ENCODE data around the gene TGFA.

Gene TGFA

DNA sequence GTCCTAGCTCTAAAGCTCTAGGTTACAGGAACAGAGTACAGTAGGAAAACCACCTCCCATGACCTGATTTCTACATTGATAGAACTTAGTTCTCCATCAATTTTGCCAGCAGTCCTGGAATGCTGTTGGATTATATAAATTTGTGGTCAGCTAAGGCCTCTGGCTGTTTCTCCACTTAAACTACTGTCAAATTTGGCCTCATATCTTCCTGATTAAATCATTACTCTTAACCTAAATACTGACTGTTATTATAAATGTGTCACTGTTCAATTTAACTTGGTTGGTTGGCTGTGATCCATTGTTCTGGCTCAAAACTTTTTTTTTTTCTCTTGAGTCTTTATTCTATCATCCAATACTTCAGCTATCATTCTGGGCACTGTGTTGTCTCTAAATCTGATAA lies 71.2 kb downstream of the TGFA start:
- no peak overlapping the region for H3K27ac Mint-ChIP-seq
- DNase-seq (ENCODE audit: low spot score in 2 of 2) (no peak), ATAC-seq (ENCODE audit: low read depth) (no peak)
- peaks cover 8% of the 10 kb centered on the region for H3K4me1 Mint-ChIP-seq
- H3K9me3 Mint-ChIP-seq: no peaks in the 10 kb centered on the region
- H3K36me3 Mint-ChIP-seq: no peaks in the 10 kb centered on the region
- no peaks in the 10 kb centered on the region for H3K27me3 Mint-ChIP-seq
- no peak overlapping the region for H3K4me3 Mint-ChIP-seq

DNA sequence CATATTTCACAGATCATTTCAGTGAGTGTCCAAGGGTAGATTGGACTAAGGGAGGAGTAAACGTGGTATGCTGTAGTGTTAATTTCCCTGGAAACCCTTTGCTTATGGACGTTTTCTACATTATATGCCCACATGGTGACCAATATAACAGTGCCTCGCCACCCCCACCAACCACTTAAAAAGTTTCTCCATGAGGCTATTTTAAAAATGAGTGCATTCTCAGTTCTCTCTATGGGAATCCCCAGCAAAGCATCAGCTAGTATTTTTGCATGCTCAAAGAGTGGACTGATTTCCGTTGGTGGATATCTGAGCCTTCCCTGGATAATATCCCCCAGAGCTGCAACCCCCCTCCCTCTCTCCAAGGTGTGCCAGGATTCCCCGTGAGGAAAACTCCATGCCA lies 73.2 kb downstream of the TGFA start:
- H3K27ac Mint-ChIP-seq: no peak overlapping the region
- DNase-seq (ENCODE audit: low spot score in 2 of 2): no peak
- ATAC-seq (ENCODE audit: low read depth): peak; percentile 37
- peaks cover 2% of the 10 kb centered on the region for H3K27me3 Mint-ChIP-seq
- H3K9me3 Mint-ChIP-seq: no peaks in the 10 kb centered on the region
- H3K4me1 Mint-ChIP-seq: peaks cover 11% of the 10 kb centered on the region
- H3K4me3 Mint-ChIP-seq: no peak overlapping the region
- no peaks in the 10 kb centered on the region for H3K36me3 Mint-ChIP-seq

GRCh38 chr2:70479816-70480215 lies 73.8 kb downstream of the TGFA start:
- no peak for ATAC-seq (ENCODE audit: low read depth)
- H3K4me3 Mint-ChIP-seq: no peak overlapping the region
- H3K9me3 Mint-ChIP-seq: no peaks in the 10 kb centered on the region
- no peak overlapping the region for H3K27ac Mint-ChIP-seq
- no peak for DNase-seq (ENCODE audit: low spot score in 2 of 2)
- H3K27me3 Mint-ChIP-seq: peaks cover 4% of the 10 kb centered on the region
- peaks cover 16% of the 10 kb centered on the region for H3K4me1 Mint-ChIP-seq
- no peaks in the 10 kb centered on the region for H3K36me3 Mint-ChIP-seq

DNA sequence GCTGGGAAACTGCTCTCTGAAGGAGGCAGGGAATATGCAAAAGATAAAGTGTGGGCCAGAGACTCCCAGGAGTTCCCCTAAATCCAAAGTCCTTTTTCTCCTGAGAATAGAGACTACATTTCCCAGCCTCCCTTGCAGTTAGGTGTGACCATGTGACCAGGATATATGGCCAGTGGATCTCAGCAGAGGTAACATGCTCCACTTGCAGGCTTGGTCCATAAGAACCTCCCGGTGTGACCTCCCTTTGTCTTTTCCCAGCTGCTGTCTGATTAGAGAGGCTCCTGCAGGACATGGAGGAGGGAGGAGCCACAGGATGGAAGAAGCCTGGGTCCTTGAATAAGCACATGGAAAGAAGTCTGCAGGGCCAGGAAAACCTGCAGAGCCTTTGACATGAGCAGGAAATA lies 76.2 kb downstream of the TGFA start:
- ATAC-seq (ENCODE audit: low read depth) (no peak), DNase-seq (ENCODE audit: low spot score in 2 of 2) (no peak)
- Mint-ChIP-seq H3K4me1 (peaks cover 25% of the 10 kb centered on the region), H3K36me3 (no peaks in the 10 kb centered on the region), H3K27me3 (peaks cover 8% of the 10 kb centered on the region), H3K4me3 (no peak overlapping the region), H3K27ac (no peak overlapping the region), H3K9me3 (no peaks in the 10 kb centered on the region)

DNA sequence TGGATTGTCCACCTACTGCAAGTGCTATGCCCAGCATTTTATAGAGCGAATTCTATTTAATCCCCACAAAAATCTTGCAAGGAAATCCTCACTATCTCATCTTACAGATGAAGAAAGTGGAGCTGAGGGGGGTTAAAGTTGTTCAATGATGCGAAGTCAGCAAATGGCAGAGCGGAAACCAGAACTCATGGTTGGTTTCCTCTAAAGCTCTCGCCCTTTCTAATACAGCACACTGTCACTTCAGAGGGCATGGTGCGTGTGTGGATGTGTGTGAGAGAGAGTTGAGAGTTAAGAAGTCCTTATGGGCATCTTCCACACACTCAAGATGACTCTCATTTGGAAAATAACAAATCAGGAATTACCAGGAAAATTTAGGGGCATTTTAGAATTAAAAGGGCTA lies 78.4 kb downstream of the TGFA start:
- ATAC-seq (ENCODE audit: low read depth) (peak; percentile 99), DNase-seq (ENCODE audit: low spot score in 2 of 2) (peak in 1 of 2 donors; percentile 11)
- H3K4me3 Mint-ChIP-seq: peak overlapping the region; percentile 33

GRCh38 chr2:70474256-70474848 lies 79.3 kb downstream of the TGFA start:
- Mint-ChIP-seq H3K4me3 (no peak overlapping the region), H3K4me1 (peaks cover 22% of the 10 kb centered on the region), H3K9me3 (no peaks in the 10 kb centered on the region)

More for the DNA sequence above, 78.4 kb downstream of the TGFA start:
- H3K4me1 Mint-ChIP-seq: peaks cover 22% of the 10 kb centered on the region
- no peak overlapping the region for H3K27ac Mint-ChIP-seq
- no peaks in the 10 kb centered on the region for H3K36me3 Mint-ChIP-seq
- no peaks in the 10 kb centered on the region for H3K9me3 Mint-ChIP-seq
- peaks cover 8% of the 10 kb centered on the region for H3K27me3 Mint-ChIP-seq

GRCh38 chr2:70473101-70473722 lies 80.4 kb downstream of the TGFA start:
- no peak for ATAC-seq (ENCODE audit: low read depth)
- Mint-ChIP-seq H3K27me3 (peaks cover 12% of the 10 kb centered on the region), H3K9me3 (no peaks in the 10 kb centered on the region), H3K4me3 (no peak overlapping the region), H3K4me1 (peaks cover 22% of the 10 kb centered on the region), H3K36me3 (no peaks in the 10 kb centered on the region), H3K27ac (no peak overlapping the region)
- no peak for DNase-seq (ENCODE audit: low spot score in 2 of 2)

More at GRCh38 chr2:70474256-70474848, 79.3 kb downstream of the TGFA start:
- ATAC-seq (ENCODE audit: low read depth) (no peak), DNase-seq (ENCODE audit: low spot score in 2 of 2) (no peak)
- Mint-ChIP-seq H3K36me3 (no peaks in the 10 kb centered on the region), H3K27me3 (peaks cover 12% of the 10 kb centered on the region), H3K27ac (peak overlapping the region; percentile 59)

DNA sequence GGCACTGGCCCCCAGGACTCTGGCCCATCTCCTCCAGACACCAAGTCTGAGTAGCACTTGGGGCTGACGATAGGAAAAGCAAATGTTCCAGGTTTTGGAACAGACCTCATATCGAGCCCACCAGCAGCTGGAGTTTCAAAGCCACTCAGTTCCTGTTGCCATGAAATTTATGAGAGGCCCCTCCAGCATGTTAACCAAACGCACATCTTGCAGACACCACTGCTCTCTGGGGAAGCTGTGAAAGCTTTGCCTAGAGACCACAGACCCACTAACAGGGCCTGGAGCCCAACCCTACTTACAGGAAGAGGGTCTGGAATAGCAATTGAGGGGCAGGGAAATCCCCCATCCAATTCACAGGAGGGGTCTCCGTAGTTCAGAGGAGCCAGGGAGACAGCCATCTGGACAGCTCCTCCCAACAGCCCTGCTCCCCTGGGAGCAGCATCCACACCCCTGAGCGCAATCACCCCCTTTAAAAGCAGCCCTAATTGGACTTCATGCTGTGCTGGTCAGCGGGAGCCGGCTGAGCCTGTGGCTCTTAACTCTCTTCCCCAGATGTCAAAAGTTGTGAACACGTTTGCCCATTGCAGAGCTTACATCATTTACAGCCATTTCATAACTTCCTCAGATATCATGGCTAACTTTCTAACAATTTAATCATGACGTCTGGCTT lies 81.3 kb downstream of the TGFA start:
- H3K27me3 Mint-ChIP-seq: peaks cover 12% of the 10 kb centered on the region
- H3K9me3 Mint-ChIP-seq: no peaks in the 10 kb centered on the region
- ATAC-seq (ENCODE audit: low read depth) (no peak), DNase-seq (ENCODE audit: low spot score in 2 of 2) (no peak)
- no peak overlapping the region for H3K27ac Mint-ChIP-seq
- H3K4me1 Mint-ChIP-seq: peaks cover 22% of the 10 kb centered on the region
- no peak overlapping the region for H3K4me3 Mint-ChIP-seq
- H3K36me3 Mint-ChIP-seq: no peaks in the 10 kb centered on the region

DNA sequence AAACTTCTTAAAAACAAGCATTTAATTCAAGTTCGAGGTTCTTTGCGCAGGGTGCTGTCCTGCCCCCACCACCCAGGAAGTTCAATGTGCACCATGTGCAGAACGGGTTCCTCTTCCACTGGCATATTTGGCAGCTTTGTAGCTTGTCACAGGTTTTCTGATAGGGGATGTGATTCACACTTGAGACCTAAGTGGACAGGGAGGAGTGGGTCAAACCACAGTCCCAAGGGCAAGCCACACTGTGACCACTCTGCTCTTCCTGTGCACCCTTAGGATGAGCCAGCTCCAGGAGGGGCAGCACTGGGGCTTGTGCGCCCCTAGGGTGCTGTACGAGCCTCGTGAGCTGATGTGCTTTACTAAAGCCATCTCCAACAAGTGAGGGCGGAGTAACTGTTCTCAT lies 82.5 kb downstream of the TGFA start:
- no peak for ATAC-seq (ENCODE audit: low read depth)

GRCh38 chr2:70469961-70470360 lies 83.7 kb downstream of the TGFA start:
- no peak overlapping the region for H3K27ac Mint-ChIP-seq
- H3K4me3 Mint-ChIP-seq: no peak overlapping the region
- peaks cover 10% of the 10 kb centered on the region for H3K27me3 Mint-ChIP-seq

More for the DNA sequence above, 82.5 kb downstream of the TGFA start:
- no peaks in the 10 kb centered on the region for H3K36me3 Mint-ChIP-seq
- DNase-seq (ENCODE audit: low spot score in 2 of 2): no peak
- no peak overlapping the region for H3K4me3 Mint-ChIP-seq
- H3K27ac Mint-ChIP-seq: no peak overlapping the region
- peaks cover 22% of the 10 kb centered on the region for H3K4me1 Mint-ChIP-seq
- no peaks in the 10 kb centered on the region for H3K9me3 Mint-ChIP-seq
- H3K27me3 Mint-ChIP-seq: peaks cover 12% of the 10 kb centered on the region

GRCh38 chr2:70469435-70469834 lies 84.2 kb downstream of the TGFA start:
- Mint-ChIP-seq H3K9me3 (no peaks in the 10 kb centered on the region), H3K4me1 (peaks cover 11% of the 10 kb centered on the region), H3K36me3 (no peaks in the 10 kb centered on the region), H3K27ac (no peak overlapping the region), H3K27me3 (peaks cover 10% of the 10 kb centered on the region), H3K4me3 (no peak overlapping the region)
- ATAC-seq (ENCODE audit: low read depth) (no peak), DNase-seq (ENCODE audit: low spot score in 2 of 2) (no peak)

More at GRCh38 chr2:70469961-70470360, 83.7 kb downstream of the TGFA start:
- ATAC-seq (ENCODE audit: low read depth) (no peak), DNase-seq (ENCODE audit: low spot score in 2 of 2) (no peak)
- Mint-ChIP-seq H3K9me3 (no peaks in the 10 kb centered on the region), H3K36me3 (no peaks in the 10 kb centered on the region), H3K4me1 (peaks cover 14% of the 10 kb centered on the region)

GRCh38 chr2:70468878-70469277 lies 84.7 kb downstream of the TGFA start:
- no peaks in the 10 kb centered on the region for H3K9me3 Mint-ChIP-seq
- H3K4me3 Mint-ChIP-seq: no peak overlapping the region
- no peaks in the 10 kb centered on the region for H3K36me3 Mint-ChIP-seq
- peaks cover 6% of the 10 kb centered on the region for H3K27me3 Mint-ChIP-seq
- ATAC-seq (ENCODE audit: low read depth) (no peak), DNase-seq (ENCODE audit: low spot score in 2 of 2) (no peak)
- H3K27ac Mint-ChIP-seq: no peak overlapping the region
- H3K4me1 Mint-ChIP-seq: peaks cover 5% of the 10 kb centered on the region

DNA sequence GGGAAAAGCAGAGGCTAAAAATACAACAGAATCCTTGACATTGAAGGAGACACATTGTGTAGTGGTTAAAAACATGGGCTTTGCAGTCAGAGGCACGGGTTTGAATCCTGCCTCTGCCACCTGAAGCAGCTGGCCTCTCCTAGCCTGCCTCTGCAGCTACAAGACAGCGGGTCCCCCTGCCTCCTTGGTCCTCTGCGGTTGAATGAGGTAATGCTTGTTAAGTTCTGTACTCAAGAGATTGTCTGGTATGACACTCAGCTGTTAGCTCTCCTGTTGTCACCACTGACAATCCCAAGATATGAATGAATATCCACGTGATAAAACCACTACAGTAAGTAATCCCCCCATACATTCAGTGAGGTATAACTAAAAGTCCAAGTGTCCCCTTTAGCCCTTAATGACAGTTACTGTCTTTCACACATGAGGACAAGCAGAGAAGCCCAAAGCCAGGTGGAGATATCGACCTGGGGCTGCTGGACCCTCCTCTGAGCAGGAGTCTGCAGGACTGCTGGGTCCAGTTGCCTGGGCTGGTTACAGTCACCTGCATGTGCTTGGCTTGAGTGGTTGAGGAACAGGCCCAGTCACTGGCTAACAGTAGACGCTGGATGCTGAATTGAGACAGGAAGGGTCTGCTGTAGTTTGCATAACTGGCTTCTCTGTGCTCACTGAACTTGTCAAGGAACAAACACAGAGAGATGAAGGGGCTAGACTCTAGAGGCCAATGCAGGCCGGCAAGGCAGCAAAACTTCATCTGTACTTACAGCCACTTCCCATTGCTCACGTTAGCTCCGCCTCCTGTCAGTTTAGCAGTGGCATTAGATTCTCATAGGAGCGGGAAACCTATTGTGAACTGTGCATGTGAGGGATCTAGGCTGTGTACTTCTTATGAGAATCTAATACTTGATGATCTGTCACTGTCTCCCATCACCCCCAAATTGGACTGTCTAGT lies 85.5 kb downstream of the TGFA start:
- no peak for ATAC-seq (ENCODE audit: low read depth)
- Mint-ChIP-seq H3K9me3 (no peaks in the 10 kb centered on the region), H3K4me1 (peaks cover 5% of the 10 kb centered on the region), H3K27ac (no peak overlapping the region), H3K36me3 (no peaks in the 10 kb centered on the region), H3K27me3 (peaks cover 6% of the 10 kb centered on the region), H3K4me3 (no peak overlapping the region)
- DNase-seq (ENCODE audit: low spot score in 2 of 2): no peak

GRCh38 chr2:70467237-70467636 lies 86.4 kb downstream of the TGFA start:
- H3K36me3 Mint-ChIP-seq: no peaks in the 10 kb centered on the region
- no peak overlapping the region for H3K4me3 Mint-ChIP-seq
- no peaks in the 10 kb centered on the region for H3K9me3 Mint-ChIP-seq
- peaks cover 7% of the 10 kb centered on the region for H3K27me3 Mint-ChIP-seq
- peaks cover 5% of the 10 kb centered on the region for H3K4me1 Mint-ChIP-seq
- no peak for DNase-seq (ENCODE audit: low spot score in 2 of 2)
- ATAC-seq (ENCODE audit: low read depth): no peak
- no peak overlapping the region for H3K27ac Mint-ChIP-seq
